ENCODE measurements around the gene KCNQ1. TPM values are rescaled to one million over a fixed set of nuclear protein-coding genes. Genes with fewer than 3 reads are reported as not detected.

Gene KCNQ1
- total and polyA plus RNA-seq, 2 donors = 6.3 to 9.1 TPM

GRCh38 chr11:2673871-2674471 lies 229.2 kb downstream of the KCNQ1 start:
- Histone ChIP-seq H3K4me3 (ENCODE audit: low read depth, low read length) (no peak overlapping the region), H3K27ac (ENCODE audit: low read depth) (no peak overlapping the region), H3K36me3 (ENCODE audit: insufficient read depth) (no peaks in the 10 kb centered on the region), H3K4me1 (ENCODE audit: insufficient read depth) (no peaks in the 10 kb centered on the region)
- DNase-seq (ENCODE audit: extremely low spot score) = no peak
- 75% methylated on average over 16 of the region's 16 CpGs for WGBS

GRCh38 chr11:2674658-2675131 lies 229.9 kb downstream of the KCNQ1 start:
- no peak overlapping the region for H3K4me3 ChIP-seq (ENCODE audit: low read depth, low read length)
- no peaks in the 10 kb centered on the region for H3K36me3 ChIP-seq (ENCODE audit: insufficient read depth)
- H3K27ac ChIP-seq (ENCODE audit: low read depth) = no peak overlapping the region
- no peak for DNase-seq (ENCODE audit: extremely low spot score)
- no peaks in the 10 kb centered on the region for H3K4me1 ChIP-seq (ENCODE audit: insufficient read depth)
- 64% methylated on average over 8 of the region's 8 CpGs for WGBS

GRCh38 chr11:2675540-2675939 lies 230.7 kb downstream of the KCNQ1 start:
- no peak overlapping the region for H3K27ac ChIP-seq (ENCODE audit: low read depth)
- WGBS = 67% methylated on average over 7 of the region's 7 CpGs
- no peaks in the 10 kb centered on the region for H3K4me1 ChIP-seq (ENCODE audit: insufficient read depth)
- H3K4me3 ChIP-seq (ENCODE audit: low read depth, low read length) = no peak overlapping the region
- H3K36me3 ChIP-seq (ENCODE audit: insufficient read depth) = no peaks in the 10 kb centered on the region
- DNase-seq (ENCODE audit: extremely low spot score) = no peak

GRCh38 chr11:2677127-2677526 lies 232.3 kb downstream of the KCNQ1 start:
- H3K27ac ChIP-seq (ENCODE audit: low read depth) = no peak overlapping the region
- no peaks in the 10 kb centered on the region for H3K36me3 ChIP-seq (ENCODE audit: insufficient read depth)
- H3K4me1 ChIP-seq (ENCODE audit: insufficient read depth) = no peaks in the 10 kb centered on the region
- WGBS = 64% methylated on average over 1 of the region's 1 CpG
- no peak for DNase-seq (ENCODE audit: extremely low spot score)
- H3K4me3 ChIP-seq (ENCODE audit: low read depth, low read length) = no peak overlapping the region

- no peak overlapping the region for H3K27ac ChIP-seq (ENCODE audit: low read depth)
- no peak for DNase-seq (ENCODE audit: extremely low spot score)
- WGBS = 34% methylated on average over 1 of the region's 1 CpG
- no peaks in the 10 kb centered on the region for H3K36me3 ChIP-seq (ENCODE audit: insufficient read depth)
- no peaks in the 10 kb centered on the region for H3K4me1 ChIP-seq (ENCODE audit: insufficient read depth)
- H3K4me3 ChIP-seq (ENCODE audit: low read depth, low read length) = no peak overlapping the region
These were observed 233.6 kb downstream of the KCNQ1 start for GRCh38 chr11:2678396-2678795.

- no peaks in the 10 kb centered on the region for H3K36me3 ChIP-seq (ENCODE audit: insufficient read depth)
- 92% methylated on average over 2 of the region's 2 CpGs for WGBS
- H3K4me1 ChIP-seq (ENCODE audit: insufficient read depth) = no peaks in the 10 kb centered on the region
- DNase-seq (ENCODE audit: extremely low spot score) = no peak
- no peak overlapping the region for H3K4me3 ChIP-seq (ENCODE audit: low read depth, low read length)
- H3K27ac ChIP-seq (ENCODE audit: low read depth) = no peak overlapping the region
These were observed 234.3 kb downstream of the KCNQ1 start for GRCh38 chr11:2679011-2679676.

- DNase-seq (ENCODE audit: extremely low spot score) = no peak
- H3K4me1 ChIP-seq (ENCODE audit: insufficient read depth) = no peaks in the 10 kb centered on the region
- no peak overlapping the region for H3K4me3 ChIP-seq (ENCODE audit: low read depth, low read length)
- H3K27ac ChIP-seq (ENCODE audit: low read depth) = no peak overlapping the region
- 87% methylated on average over 5 of the region's 5 CpGs for WGBS
- no peaks in the 10 kb centered on the region for H3K36me3 ChIP-seq (ENCODE audit: insufficient read depth)
These were observed 236.8 kb downstream of the KCNQ1 start for GRCh38 chr11:2681408-2682145.

GRCh38 chr11:2683806-2684205 lies 239.0 kb downstream of the KCNQ1 start:
- WGBS = 78% methylated on average over 4 of the region's 4 CpGs
- Histone ChIP-seq H3K36me3 (ENCODE audit: insufficient read depth) (no peaks in the 10 kb centered on the region), H3K4me1 (ENCODE audit: insufficient read depth) (no peaks in the 10 kb centered on the region), H3K4me3 (ENCODE audit: low read depth, low read length) (no peak overlapping the region), H3K27ac (ENCODE audit: low read depth) (no peak overlapping the region)
- no peak for DNase-seq (ENCODE audit: extremely low spot score)

- Histone ChIP-seq H3K4me3 (ENCODE audit: low read depth, low read length) (no peak overlapping the region), H3K27ac (ENCODE audit: low read depth) (no peak overlapping the region), H3K4me1 (ENCODE audit: insufficient read depth) (no peaks in the 10 kb centered on the region), H3K36me3 (ENCODE audit: insufficient read depth) (no peaks in the 10 kb centered on the region)
- 86% methylated on average over 1 of the region's 1 CpG for WGBS
- no peak for DNase-seq (ENCODE audit: extremely low spot score)
These were observed 239.8 kb downstream of the KCNQ1 start for GRCh38 chr11:2684581-2684980.

GRCh38 chr11:2685051-2685450 lies 240.2 kb downstream of the KCNQ1 start:
- 81% methylated on average over 6 of the region's 6 CpGs for WGBS

GRCh38 chr11:2685566-2686359 lies 241.0 kb downstream of the KCNQ1 start:
- 91% methylated on average over 13 of the region's 13 CpGs for WGBS
- no peak for DNase-seq (ENCODE audit: extremely low spot score)
- Histone ChIP-seq H3K4me3 (ENCODE audit: low read depth, low read length) (no peak overlapping the region), H3K4me1 (ENCODE audit: insufficient read depth) (no peaks in the 10 kb centered on the region), H3K36me3 (ENCODE audit: insufficient read depth) (no peaks in the 10 kb centered on the region), H3K27ac (ENCODE audit: low read depth) (no peak overlapping the region)

More at GRCh38 chr11:2685051-2685450, 240.2 kb downstream of the KCNQ1 start:
- no peak for DNase-seq (ENCODE audit: extremely low spot score)
- H3K36me3 ChIP-seq (ENCODE audit: insufficient read depth) = no peaks in the 10 kb centered on the region
- H3K4me1 ChIP-seq (ENCODE audit: insufficient read depth) = no peaks in the 10 kb centered on the region
- H3K4me3 ChIP-seq (ENCODE audit: low read depth, low read length) = no peak overlapping the region
- no peak overlapping the region for H3K27ac ChIP-seq (ENCODE audit: low read depth)

- no peaks in the 10 kb centered on the region for H3K4me1 ChIP-seq (ENCODE audit: insufficient read depth)
These were observed 241.8 kb downstream of the KCNQ1 start for GRCh38 chr11:2686360-2687222.

GRCh38 chr11:2687223-2687530 lies 242.4 kb downstream of the KCNQ1 start:
- Histone ChIP-seq H3K4me1 (ENCODE audit: insufficient read depth) (no peaks in the 10 kb centered on the region), H3K4me3 (ENCODE audit: low read depth, low read length) (no peak overlapping the region), H3K27ac (ENCODE audit: low read depth) (no peak overlapping the region), H3K36me3 (ENCODE audit: insufficient read depth) (no peaks in the 10 kb centered on the region)
- no peak for DNase-seq (ENCODE audit: extremely low spot score)
- WGBS = 86% methylated on average over 1 of the region's 1 CpG

More at GRCh38 chr11:2686360-2687222, 241.8 kb downstream of the KCNQ1 start:
- Histone ChIP-seq H3K4me3 (ENCODE audit: low read depth, low read length) (no peak overlapping the region), H3K36me3 (ENCODE audit: insufficient read depth) (no peaks in the 10 kb centered on the region), H3K27ac (ENCODE audit: low read depth) (no peak overlapping the region)
- DNase-seq (ENCODE audit: extremely low spot score) = no peak
- WGBS = 92% methylated on average over 7 of the region's 7 CpGs

All from urinary bladder (tissue), 4 donors.